Memory B cell (primary cell): ENCODE results near the gene ERBB4.

ENCODE experiments used
- ATAC-seq: fragments of 150-1000 bp; cut with Tn5 transposase; 2 replicates; pipeline ENCODE4 v1.10.0; 2021; ENCODE audit warnings: low read depth, mild to moderate bottlenecking, moderate library complexity
- DNase-seq, 2 donors: peaks; one replicate each; pipeline ENCODE4 v3.0.0; 2022; ENCODE audit warnings: low spot score in 2 of 2
- H3K27ac Mint-ChIP-seq: one replicate; pipeline ENCODE4 v1.8.0; 2022; ENCODE audit warnings: mild to moderate bottlenecking, moderate library complexity, mixed read lengths
- H3K27me3 Mint-ChIP-seq: one replicate; pipeline ENCODE4 v1.8.0; 2022; ENCODE audit warnings: mixed read lengths
- H3K36me3 Mint-ChIP-seq: one replicate; pipeline ENCODE4 v1.8.0; 2022; ENCODE audit warnings: mild to moderate bottlenecking, mixed read lengths
- H3K4me1 Mint-ChIP-seq: one replicate; pipeline ENCODE4 v1.8.0; 2022; ENCODE audit warnings: mixed read lengths
- H3K4me3 Mint-ChIP-seq: one replicate; pipeline ENCODE4 v1.8.0; 2022; ENCODE audit warnings: mild to moderate bottlenecking, moderate library complexity, mixed read lengths
- H3K9me3 Mint-ChIP-seq: one replicate; pipeline ENCODE4 v1.8.0; 2022; ENCODE audit warnings: mixed read lengths

The ERBB4 gene

GRCh38 chr2:211479536-211480150 lies 1059.0 kb downstream of the ERBB4 start:
- no peak for DNase-seq
- Mint-ChIP-seq H3K36me3 (no peaks in the 10 kb centered on the region), H3K27ac (no peak overlapping the region), H3K4me3 (no peak overlapping the region), H3K27me3 (no peaks in the 10 kb centered on the region), H3K4me1 (no peaks in the 10 kb centered on the region), H3K9me3 (peaks cover 7% of the 10 kb centered on the region)
- no peak for ATAC-seq

DNA sequence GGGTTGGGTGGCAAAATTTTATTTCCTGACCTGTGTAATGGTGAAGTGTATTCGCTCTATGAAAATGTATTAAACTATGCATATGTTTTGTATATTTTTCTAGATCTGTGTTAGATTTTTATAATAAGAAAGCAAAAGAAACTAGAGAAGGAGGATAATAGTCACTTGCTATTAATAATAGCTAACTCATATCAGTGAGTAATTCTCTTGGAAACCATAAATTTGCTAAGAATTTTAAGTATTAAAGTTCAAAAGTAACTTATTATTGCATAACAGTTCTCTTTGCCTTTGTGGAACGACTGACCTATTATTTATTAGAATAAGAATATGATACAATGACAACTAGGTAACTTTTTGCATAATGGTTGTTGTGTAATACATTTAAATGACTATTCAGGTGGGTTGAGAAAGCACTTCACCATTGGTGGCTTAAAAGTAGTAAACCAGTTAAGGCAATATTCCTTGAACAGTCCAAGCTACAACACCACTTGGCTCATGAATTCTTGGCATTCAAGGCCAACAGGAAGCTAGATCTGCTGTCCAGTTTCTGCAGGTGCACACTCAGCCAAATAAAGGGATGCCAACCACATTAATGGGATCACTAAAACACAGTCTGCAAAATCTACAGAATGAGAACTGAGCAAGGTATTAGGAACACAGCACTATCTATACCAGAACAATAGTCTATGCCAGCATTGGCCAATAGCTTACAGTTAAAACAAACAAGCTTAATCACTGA lies 1060.9 kb downstream of the ERBB4 start:
- H3K4me1 Mint-ChIP-seq, result no peaks in the 10 kb centered on the region
- no peaks in the 10 kb centered on the region for H3K36me3 Mint-ChIP-seq
- ATAC-seq, result no peak
- H3K9me3 Mint-ChIP-seq, result peaks cover 9% of the 10 kb centered on the region
- H3K27me3 Mint-ChIP-seq, result no peaks in the 10 kb centered on the region
- H3K4me3 Mint-ChIP-seq, result no peak overlapping the region
- DNase-seq, result no peak
- H3K27ac Mint-ChIP-seq, result no peak overlapping the region

GRCh38 chr2:211473116-211473515 lies 1065.5 kb downstream of the ERBB4 start:
- no peak for DNase-seq
- Mint-ChIP-seq H3K27ac (no peak overlapping the region), H3K36me3 (no peaks in the 10 kb centered on the region), H3K4me1 (no peaks in the 10 kb centered on the region), H3K9me3 (peaks cover 11% of the 10 kb centered on the region), H3K27me3 (no peaks in the 10 kb centered on the region), H3K4me3 (no peak overlapping the region)
- ATAC-seq, result no peak

GRCh38 chr2:211469664-211470059 lies 1068.9 kb downstream of the ERBB4 start:
- Mint-ChIP-seq H3K9me3 (peaks cover 5% of the 10 kb centered on the region), H3K27ac (no peak overlapping the region), H3K27me3 (no peaks in the 10 kb centered on the region), H3K4me3 (no peak overlapping the region), H3K4me1 (no peaks in the 10 kb centered on the region), H3K36me3 (no peaks in the 10 kb centered on the region)
- ATAC-seq (no peak), DNase-seq (no peak)

DNA sequence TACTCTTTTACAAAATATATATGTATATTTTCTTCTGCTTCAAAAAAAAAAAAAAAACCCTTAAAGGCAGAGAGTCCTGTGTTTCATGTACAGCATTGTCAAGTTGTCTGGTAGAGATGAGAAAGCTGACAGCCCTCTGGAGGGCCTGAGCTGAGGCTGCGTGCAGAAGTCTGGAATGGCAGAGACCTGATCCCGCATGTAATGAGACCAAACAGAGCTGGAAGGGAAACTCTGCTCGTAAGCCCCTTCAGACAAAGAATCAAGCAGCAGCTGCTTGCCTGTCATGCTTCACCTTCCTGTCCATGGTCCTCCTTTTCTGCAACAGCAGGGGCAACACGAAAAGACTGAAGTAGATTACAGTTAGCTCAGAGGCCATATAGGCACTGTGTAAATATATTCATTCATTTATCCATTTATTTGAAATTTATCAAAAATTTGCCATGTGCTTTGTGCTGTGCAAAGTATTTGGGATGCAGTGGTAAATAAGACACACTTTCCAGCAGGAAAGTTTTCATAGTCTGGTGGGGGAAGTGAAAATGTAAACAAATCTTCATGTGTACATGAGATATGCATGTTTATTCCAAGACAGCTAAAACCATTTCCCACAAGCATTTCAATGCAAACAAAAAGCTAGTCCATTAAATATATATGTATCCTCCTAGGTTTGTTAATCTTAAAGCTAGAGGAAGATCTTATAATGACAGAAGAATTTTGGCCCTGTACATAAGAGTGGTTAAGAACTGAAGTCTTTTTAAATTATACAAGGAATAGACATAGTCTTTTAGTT lies 1069.5 kb downstream of the ERBB4 start:
- H3K27me3 Mint-ChIP-seq, result no peaks in the 10 kb centered on the region
- peaks cover 3% of the 10 kb centered on the region for H3K9me3 Mint-ChIP-seq
- no peaks in the 10 kb centered on the region for H3K4me1 Mint-ChIP-seq
- H3K4me3 Mint-ChIP-seq, result no peak overlapping the region
- H3K36me3 Mint-ChIP-seq, result no peaks in the 10 kb centered on the region
- no peak overlapping the region for H3K27ac Mint-ChIP-seq
- DNase-seq, result no peak
- ATAC-seq, result no peak

DNA sequence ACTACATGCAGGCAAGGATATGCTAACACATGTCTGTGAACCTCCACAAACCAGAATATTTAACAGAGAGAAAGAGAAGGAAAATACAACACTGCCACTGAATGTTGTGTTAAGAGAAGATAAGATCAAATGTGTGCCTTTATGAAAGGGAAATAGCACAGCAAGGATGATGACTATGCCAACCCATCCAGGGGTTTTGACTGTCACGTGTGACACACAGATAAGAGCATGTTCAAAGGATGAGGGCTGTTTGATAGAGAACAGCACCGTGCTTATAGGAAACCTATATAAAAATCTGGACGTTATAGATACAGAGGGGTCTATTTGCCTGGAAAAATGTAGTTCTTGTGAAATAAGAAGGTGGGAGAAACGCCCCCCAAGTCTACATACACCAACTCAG lies 1070.4 kb downstream of the ERBB4 start:
- no peaks in the 10 kb centered on the region for H3K36me3 Mint-ChIP-seq
- no peaks in the 10 kb centered on the region for H3K4me1 Mint-ChIP-seq
- H3K4me3 Mint-ChIP-seq, result no peak overlapping the region
- peaks cover 3% of the 10 kb centered on the region for H3K9me3 Mint-ChIP-seq
- H3K27ac Mint-ChIP-seq, result no peak overlapping the region
- no peak for ATAC-seq
- DNase-seq, result no peak
- H3K27me3 Mint-ChIP-seq, result no peaks in the 10 kb centered on the region

DNA sequence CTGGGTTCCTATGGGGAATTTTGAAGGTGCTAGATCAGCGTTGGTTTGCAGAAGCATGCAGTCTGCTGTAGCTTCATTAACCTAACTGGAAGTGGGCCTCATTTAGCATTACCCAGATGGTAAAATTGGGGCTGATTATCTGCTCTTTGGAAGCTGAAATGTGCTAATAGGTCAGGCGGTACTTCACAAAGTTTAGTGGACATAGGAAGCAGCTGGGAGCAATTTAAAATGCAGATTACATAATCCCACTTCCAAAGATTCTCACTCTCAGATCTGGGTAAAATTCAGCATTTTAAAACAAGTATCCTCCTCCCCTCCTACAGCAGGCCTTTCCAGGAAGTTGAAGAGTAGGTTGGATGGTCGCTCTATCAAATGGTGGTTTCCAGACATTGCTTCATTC lies 1075.2 kb downstream of the ERBB4 start:
- DNase-seq (no peak), ATAC-seq (no peak)
- no peaks in the 10 kb centered on the region for H3K4me1 Mint-ChIP-seq
- H3K9me3 Mint-ChIP-seq, result no peaks in the 10 kb centered on the region
- H3K27me3 Mint-ChIP-seq, result no peaks in the 10 kb centered on the region
- H3K36me3 Mint-ChIP-seq, result no peaks in the 10 kb centered on the region
- no peak overlapping the region for H3K27ac Mint-ChIP-seq
- H3K4me3 Mint-ChIP-seq, result no peak overlapping the region

GRCh38 chr2:211458974-211459373 lies 1079.6 kb downstream of the ERBB4 start:
- H3K27ac Mint-ChIP-seq, result no peak overlapping the region
- H3K9me3 Mint-ChIP-seq, result no peaks in the 10 kb centered on the region
- H3K36me3 Mint-ChIP-seq, result no peaks in the 10 kb centered on the region
- no peaks in the 10 kb centered on the region for H3K4me1 Mint-ChIP-seq
- no peaks in the 10 kb centered on the region for H3K27me3 Mint-ChIP-seq
- DNase-seq, result no peak
- H3K4me3 Mint-ChIP-seq, result no peak overlapping the region
- ATAC-seq, result no peak

GRCh38 chr2:211457325-211457724 lies 1081.3 kb downstream of the ERBB4 start:
- H3K27ac Mint-ChIP-seq, result no peak overlapping the region
- H3K4me3 Mint-ChIP-seq, result no peak overlapping the region
- H3K36me3 Mint-ChIP-seq, result no peaks in the 10 kb centered on the region
- no peaks in the 10 kb centered on the region for H3K9me3 Mint-ChIP-seq
- H3K27me3 Mint-ChIP-seq, result no peaks in the 10 kb centered on the region
- ATAC-seq (no peak), DNase-seq (no peak)
- no peaks in the 10 kb centered on the region for H3K4me1 Mint-ChIP-seq

DNA sequence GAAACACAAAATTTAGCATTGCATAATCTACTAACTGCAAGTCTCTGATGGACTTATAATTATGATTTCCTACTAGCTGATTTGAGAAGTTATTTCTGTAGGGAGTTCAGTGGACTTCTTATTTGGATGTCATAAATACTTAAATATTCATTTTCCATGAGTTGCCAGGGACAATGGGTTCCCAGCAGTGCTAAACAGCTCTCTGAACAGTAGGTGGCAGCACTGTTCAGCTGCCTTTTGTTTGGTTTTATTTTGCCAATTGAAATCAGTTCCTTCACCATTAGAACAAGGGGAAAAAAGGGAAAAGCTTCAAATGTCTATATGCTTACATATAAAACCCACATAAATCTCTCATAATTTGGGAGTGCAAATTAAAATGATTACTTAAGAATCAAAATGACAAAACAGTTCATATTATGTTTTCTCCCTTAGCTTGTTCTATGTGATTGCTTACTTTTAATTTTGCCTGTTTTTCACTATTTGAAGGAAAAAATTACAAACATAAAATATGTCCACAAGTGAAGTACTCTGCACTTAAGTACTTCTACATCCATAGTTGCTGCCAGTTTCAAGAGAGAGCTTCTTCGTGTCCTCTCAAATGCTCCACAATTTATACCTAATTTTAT lies 1083.3 kb downstream of the ERBB4 start:
- no peaks in the 10 kb centered on the region for H3K27me3 Mint-ChIP-seq
- H3K27ac Mint-ChIP-seq, result no peak overlapping the region
- ATAC-seq, result no peak
- DNase-seq, result no peak
- no peak overlapping the region for H3K4me3 Mint-ChIP-seq
- peaks cover 2% of the 10 kb centered on the region for H3K4me1 Mint-ChIP-seq
- H3K9me3 Mint-ChIP-seq, result no peaks in the 10 kb centered on the region
- no peaks in the 10 kb centered on the region for H3K36me3 Mint-ChIP-seq

DNA sequence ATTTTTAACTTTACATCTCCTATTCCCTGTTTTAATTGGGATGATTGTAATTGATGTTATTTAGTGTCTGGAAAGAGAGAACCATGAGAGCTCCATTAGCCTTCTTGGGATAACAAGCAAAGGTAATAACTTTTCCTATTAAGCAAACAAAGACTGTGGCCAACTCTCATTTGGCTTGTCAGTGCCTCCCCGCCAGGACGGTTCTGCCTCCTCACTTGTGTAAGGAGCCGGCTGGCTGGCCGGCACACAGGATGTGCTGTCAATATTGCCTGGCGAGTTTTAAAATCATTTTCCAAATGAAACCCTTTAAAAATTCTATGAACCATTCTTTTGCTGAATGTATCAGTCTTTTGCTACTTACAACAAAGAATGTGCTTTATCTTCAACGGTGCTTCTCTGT lies 1083.9 kb downstream of the ERBB4 start:
- Mint-ChIP-seq H3K4me3 (no peak overlapping the region), H3K27me3 (no peaks in the 10 kb centered on the region), H3K9me3 (peaks cover 2% of the 10 kb centered on the region), H3K36me3 (no peaks in the 10 kb centered on the region), H3K4me1 (peaks cover 2% of the 10 kb centered on the region), H3K27ac (no peak overlapping the region)
- ATAC-seq (no peak), DNase-seq (no peak)

- H3K4me3 Mint-ChIP-seq, result no peak overlapping the region
- no peak overlapping the region for H3K27ac Mint-ChIP-seq
- H3K4me1 Mint-ChIP-seq, result peaks cover 2% of the 10 kb centered on the region
- DNase-seq (no peak), ATAC-seq (peak; percentile 80)
- no peaks in the 10 kb centered on the region for H3K36me3 Mint-ChIP-seq
- H3K27me3 Mint-ChIP-seq, result no peaks in the 10 kb centered on the region
- H3K9me3 Mint-ChIP-seq, result peaks cover 2% of the 10 kb centered on the region
These were observed 1085.2 kb downstream of the ERBB4 start for GRCh38 chr2:211453311-211453887.

- DNase-seq, result no peak
- H3K27me3 Mint-ChIP-seq, result no peaks in the 10 kb centered on the region
- no peak overlapping the region for H3K27ac Mint-ChIP-seq
- H3K36me3 Mint-ChIP-seq, result no peaks in the 10 kb centered on the region
- peaks cover 2% of the 10 kb centered on the region for H3K4me1 Mint-ChIP-seq
- ATAC-seq, result no peak
- peaks cover 2% of the 10 kb centered on the region for H3K9me3 Mint-ChIP-seq
- no peak overlapping the region for H3K4me3 Mint-ChIP-seq
These were observed 1087.0 kb downstream of the ERBB4 start for GRCh38 chr2:211451642-211452041.

DNA sequence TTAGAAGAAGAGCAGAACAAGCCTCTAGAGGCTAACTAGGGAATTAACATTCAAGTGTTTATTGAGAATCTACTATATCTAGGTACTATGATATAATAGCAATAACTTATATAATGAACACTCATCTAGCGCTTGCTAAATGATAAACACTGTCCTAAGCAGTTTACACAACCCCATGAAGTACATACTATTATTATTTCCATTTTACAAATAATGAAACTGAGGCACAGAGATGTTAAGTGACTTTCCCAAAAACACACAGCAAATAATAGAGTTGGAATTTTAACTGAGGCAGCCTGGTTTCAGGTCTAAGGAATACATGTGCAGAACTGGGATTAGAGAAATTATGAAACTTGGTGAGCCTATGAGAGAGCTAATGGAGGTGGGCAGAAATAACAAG lies 1088.8 kb downstream of the ERBB4 start:
- no peak for ATAC-seq
- no peaks in the 10 kb centered on the region for H3K27me3 Mint-ChIP-seq

More for the DNA sequence above, 1088.8 kb downstream of the ERBB4 start:
- Mint-ChIP-seq H3K27ac (no peak overlapping the region), H3K36me3 (no peaks in the 10 kb centered on the region), H3K4me3 (no peak overlapping the region), H3K9me3 (peaks cover 2% of the 10 kb centered on the region), H3K4me1 (peaks cover 6% of the 10 kb centered on the region)
- DNase-seq, result no peak
